Thyroid gland (tissue), 4 donors: Measurements from ENCODE around the gene TCL1A.

ENCODE experiments used
- POLR2A ChIP-seq, 2 donors: fragments of 450-650 bp; IDR thresholded peaks; one replicate each; pipeline ENCODE4 v1.6.1; 2017; ENCODE audit warnings: antibody characterized with exemption in 2 of 2, mild to moderate bottlenecking in 2 of 2, moderate library complexity in 1 of 2
- TF ChIP-seq, protein P1 (sequence below), 6 experiments: fragments of 200-600 bp in 3 of 6; fragments of 450-650 bp in 3 of 6; sonication (generic) in 3 of 6; IDR thresholded peaks; one replicate each; pipeline ENCODE4 v1.5.1; 2016 to 2019; ENCODE audit warnings: antibody characterized with exemption in 6 of 6, mild to moderate bottlenecking in 2 of 6, inconsistent platforms in 1 of 6, moderate library complexity in 1 of 6

- no peak for TF ChIP-seq POLR2A (IDR thresholded peaks at IDR 0.05)
- TF ChIP-seq, protein P1, sequence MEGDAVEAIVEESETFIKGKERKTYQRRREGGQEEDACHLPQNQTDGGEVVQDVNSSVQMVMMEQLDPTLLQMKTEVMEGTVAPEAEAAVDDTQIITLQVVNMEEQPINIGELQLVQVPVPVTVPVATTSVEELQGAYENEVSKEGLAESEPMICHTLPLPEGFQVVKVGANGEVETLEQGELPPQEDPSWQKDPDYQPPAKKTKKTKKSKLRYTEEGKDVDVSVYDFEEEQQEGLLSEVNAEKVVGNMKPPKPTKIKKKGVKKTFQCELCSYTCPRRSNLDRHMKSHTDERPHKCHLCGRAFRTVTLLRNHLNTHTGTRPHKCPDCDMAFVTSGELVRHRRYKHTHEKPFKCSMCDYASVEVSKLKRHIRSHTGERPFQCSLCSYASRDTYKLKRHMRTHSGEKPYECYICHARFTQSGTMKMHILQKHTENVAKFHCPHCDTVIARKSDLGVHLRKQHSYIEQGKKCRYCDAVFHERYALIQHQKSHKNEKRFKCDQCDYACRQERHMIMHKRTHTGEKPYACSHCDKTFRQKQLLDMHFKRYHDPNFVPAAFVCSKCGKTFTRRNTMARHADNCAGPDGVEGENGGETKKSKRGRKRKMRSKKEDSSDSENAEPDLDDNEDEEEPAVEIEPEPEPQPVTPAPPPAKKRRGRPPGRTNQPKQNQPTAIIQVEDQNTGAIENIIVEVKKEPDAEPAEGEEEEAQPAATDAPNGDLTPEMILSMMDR (IDR thresholded peaks at IDR 0.05) = no peak
Observed at GRCh38 chr14:95668235-95668772, 45.6 kb downstream of the TCL1A start.
